Natural killer cell (primary cell): ENCODE results near the gene PTTG1. TPM values are rescaled to one million over a fixed set of nuclear protein-coding genes. Genes with fewer than 3 reads are reported as not detected.

Experiments
- ATAC-seq, 3 donors: fragments of 150-1000 bp in 2 of 3; fragments of 200-7000 bp in 1 of 3; cut with Tn5 transposase; 1 replicate in 1 of 3; 2 replicates in 2 of 3; pipeline ENCODE4 v1.10.0; 2021; ENCODE audit warnings: mild to moderate bottlenecking in 2 of 3, moderate library complexity in 2 of 3
- DNase-seq, 2 donors: peaks; one replicate each; pipeline versions ENCODE4 v3.0.0 to v3.0.0-alpha.2; 2013 to 2021; ENCODE audit warnings: mixed read lengths in 1 of 2
- H3K27ac ChIP-seq: one replicate; pipeline ENCODE4 v1.5.1; 2013; ENCODE audit warnings: mild to moderate bottlenecking, low read length
- H3K27me3 ChIP-seq: one replicate; pipeline ENCODE4 v1.6.1; 2013; ENCODE audit warnings: low read length; ENCODE audit not compliant: control insufficient read depth, insufficient read depth
- H3K36me3 ChIP-seq: one replicate; pipeline ENCODE4 v1.6.1; 2013; ENCODE audit warnings: low read length; ENCODE audit not compliant: control insufficient read depth, insufficient read depth
- H3K4me1 ChIP-seq: one replicate; pipeline ENCODE4 v1.6.1; 2013; ENCODE audit warnings: low read length; ENCODE audit not compliant: control insufficient read depth, insufficient read depth
- H3K4me3 ChIP-seq: one replicate; pipeline ENCODE4 v1.5.1; 2013; ENCODE audit warnings: low read length
- H3K9me3 ChIP-seq: one replicate; pipeline ENCODE4 v1.6.1; 2013; ENCODE audit warnings: low read length; ENCODE audit not compliant: control insufficient read depth, insufficient read depth
- H3K27ac Mint-ChIP-seq, 2 donors: one replicate each; pipeline ENCODE4 v1.8.0; 2022; ENCODE audit warnings: mild to moderate bottlenecking in 2 of 2, mixed read lengths in 2 of 2, moderate library complexity in 1 of 2
- H3K27me3 Mint-ChIP-seq, 2 donors: one replicate each; pipeline ENCODE4 v1.8.0; 2022; ENCODE audit warnings: low read depth in 2 of 2, mixed read lengths in 2 of 2
- H3K36me3 Mint-ChIP-seq: one replicate; pipeline ENCODE4 v1.8.0; 2022; ENCODE audit warnings: mixed read lengths
- H3K4me1 Mint-ChIP-seq, 2 donors: one replicate each; pipeline ENCODE4 v1.8.0; 2022; ENCODE audit warnings: mixed read lengths in 2 of 2
- H3K4me3 Mint-ChIP-seq: one replicate; pipeline ENCODE4 v1.8.0; 2022; ENCODE audit warnings: mild to moderate bottlenecking, moderate library complexity, mixed read lengths
- H3K9me3 Mint-ChIP-seq, 2 donors: one replicate each; pipeline ENCODE4 v1.8.0; 2022; ENCODE audit warnings: mixed read lengths in 2 of 2
- WGBS: methylation state at CpG from one replicate; pipeline ENCODE4 v1.1.7; 2013; ENCODE audit warnings: missing lambda C conversion rate; ENCODE audit not compliant: insufficient coverage; 5-methylcytosine and 5-hydroxymethylcytosine counted together
- intact Hi-C: fragments of 100-400 bp; cut with micrococcal nuclease; formaldehyde crosslinking; loops from one replicate; pipeline ENCODE4 v1.14.2; 2022
- total RNA-seq, 4 donors: library from RNA; stranded (reverse); fragments of 120-200 nt in 1 of 4; gene quantifications; one replicate each; pipeline versions ENCODE4 v1.2.3 to v1.2.4, GENCODE V29; 2013 to 2022
- TF ChIP-seq, protein P1 (sequence below): fragments of 200-600 bp; IDR thresholded peaks from one replicate; pipeline ENCODE4 v1.8.0; 2022; ENCODE audit warnings: antibody characterized with exemption

PTTG1 gene
- total RNA-seq, 3 donors from 2014 or later (not counting 1 experiment from before 2014, with no cell fraction given) = 11.7 to 14.8 (median 12.1) TPM

DNA sequence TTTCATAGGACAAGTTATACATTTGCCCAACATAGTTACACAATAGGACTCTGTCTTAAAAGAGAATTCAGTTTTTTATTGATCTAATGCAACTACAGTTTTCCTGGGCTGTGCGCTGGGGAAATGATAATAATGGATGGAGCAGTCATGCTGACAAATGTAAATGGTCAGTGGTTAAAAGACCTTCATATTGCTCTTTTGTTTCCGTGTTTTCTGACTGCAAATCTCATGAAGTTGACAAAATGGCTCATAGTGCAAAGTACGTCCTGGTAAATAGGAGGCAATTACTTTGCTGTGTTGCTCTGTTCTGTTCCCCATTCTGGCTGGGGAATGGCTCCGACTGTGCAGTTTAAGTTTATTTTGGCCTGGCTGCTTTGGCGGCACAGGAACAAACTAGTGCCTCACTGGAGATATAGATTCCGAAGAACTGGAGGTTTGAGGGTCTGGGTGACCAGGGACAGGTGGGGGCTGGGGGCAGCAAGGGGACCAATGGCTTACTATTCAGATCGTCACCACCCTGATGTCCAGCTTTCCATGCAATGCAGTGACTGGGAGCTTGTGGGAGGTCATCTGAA, 54.3 kb downstream of the PTTG1 start:
- H3K36me3 ChIP-seq = no peaks in the 10 kb centered on the region
- no peak overlapping the region for H3K27ac Mint-ChIP-seq
- H3K4me1 Mint-ChIP-seq = peaks cover 30 to 35% of the 10 kb centered on the region in 2 donors
- ATAC-seq (no peak), DNase-seq (no peak)
- H3K4me1 ChIP-seq = peaks cover 18% of the 10 kb centered on the region
- H3K9me3 ChIP-seq = no peaks in the 10 kb centered on the region
- no peak overlapping the region for H3K4me3 Mint-ChIP-seq
- H3K27ac ChIP-seq = no peak overlapping the region
- H3K27me3 ChIP-seq = no peaks in the 10 kb centered on the region
- intact Hi-C loops = no loop called here
- no peak overlapping the region for H3K4me3 ChIP-seq
- H3K27me3 Mint-ChIP-seq = no peaks in the 10 kb centered on the region
- TF ChIP-seq, protein P1, sequence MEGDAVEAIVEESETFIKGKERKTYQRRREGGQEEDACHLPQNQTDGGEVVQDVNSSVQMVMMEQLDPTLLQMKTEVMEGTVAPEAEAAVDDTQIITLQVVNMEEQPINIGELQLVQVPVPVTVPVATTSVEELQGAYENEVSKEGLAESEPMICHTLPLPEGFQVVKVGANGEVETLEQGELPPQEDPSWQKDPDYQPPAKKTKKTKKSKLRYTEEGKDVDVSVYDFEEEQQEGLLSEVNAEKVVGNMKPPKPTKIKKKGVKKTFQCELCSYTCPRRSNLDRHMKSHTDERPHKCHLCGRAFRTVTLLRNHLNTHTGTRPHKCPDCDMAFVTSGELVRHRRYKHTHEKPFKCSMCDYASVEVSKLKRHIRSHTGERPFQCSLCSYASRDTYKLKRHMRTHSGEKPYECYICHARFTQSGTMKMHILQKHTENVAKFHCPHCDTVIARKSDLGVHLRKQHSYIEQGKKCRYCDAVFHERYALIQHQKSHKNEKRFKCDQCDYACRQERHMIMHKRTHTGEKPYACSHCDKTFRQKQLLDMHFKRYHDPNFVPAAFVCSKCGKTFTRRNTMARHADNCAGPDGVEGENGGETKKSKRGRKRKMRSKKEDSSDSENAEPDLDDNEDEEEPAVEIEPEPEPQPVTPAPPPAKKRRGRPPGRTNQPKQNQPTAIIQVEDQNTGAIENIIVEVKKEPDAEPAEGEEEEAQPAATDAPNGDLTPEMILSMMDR = no peak
- no peaks in the 10 kb centered on the region for H3K9me3 Mint-ChIP-seq
- no peaks in the 10 kb centered on the region for H3K36me3 Mint-ChIP-seq
- 92% methylated on average over 7 of the region's 7 CpGs for whole genome bisulfite sequencing

DNA sequence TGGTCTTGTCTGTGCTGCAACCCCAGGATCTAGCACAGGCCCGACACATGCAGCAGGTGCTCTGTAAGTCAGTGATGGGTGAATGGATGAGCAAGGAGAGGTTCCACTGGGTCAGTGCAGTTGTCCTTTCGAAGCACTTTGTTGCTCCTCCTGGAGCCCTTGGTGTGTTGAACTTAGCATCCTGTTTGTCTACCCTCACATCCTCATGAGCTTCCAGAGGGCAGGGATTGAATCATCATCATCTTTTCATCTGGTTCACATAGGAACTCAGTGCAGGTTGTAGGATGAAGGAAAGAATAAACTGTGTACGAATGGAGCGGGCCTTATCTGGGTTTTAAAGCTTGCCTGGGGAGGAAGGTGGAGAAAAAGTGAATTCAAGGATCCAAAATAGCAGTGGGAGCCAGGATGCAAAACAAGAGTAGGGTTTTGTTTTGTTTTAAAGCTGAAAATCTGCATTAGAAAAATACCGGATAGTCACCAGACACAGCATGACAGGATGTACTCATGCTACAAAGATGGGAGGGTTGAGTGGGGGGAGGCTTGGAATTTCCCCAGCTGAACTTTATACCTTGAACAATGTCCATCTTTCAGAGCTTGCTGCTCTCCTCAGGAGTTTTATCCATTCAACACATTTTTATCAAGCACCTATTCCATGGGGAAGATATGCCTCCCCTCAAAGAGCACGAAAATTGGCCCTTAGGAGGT, 55.8 kb downstream of the PTTG1 start:
- intact Hi-C loops = no loop called here
- Histone ChIP-seq H3K4me1 (peaks cover 9% of the 10 kb centered on the region), H3K27ac (no peak overlapping the region), H3K27me3 (no peaks in the 10 kb centered on the region), H3K9me3 (no peaks in the 10 kb centered on the region), H3K4me3 (no peak overlapping the region), H3K36me3 (no peaks in the 10 kb centered on the region)
- WGBS = 85% methylated on average over 5 of the region's 6 CpGs
- Mint-ChIP-seq H3K36me3 (no peaks in the 10 kb centered on the region), H3K4me1 (peaks cover 16 to 20% of the 10 kb centered on the region in 2 donors), H3K27me3 (no peaks in the 10 kb centered on the region), H3K27ac (peak overlapping the region; percentile 41 to 46), H3K9me3 (no peaks in the 10 kb centered on the region), H3K4me3 (no peak overlapping the region)
- peak in 1 of 2 donors; percentile 76 for DNase-seq
- TF ChIP-seq, protein P1 = no peak
- ATAC-seq = peak; percentile 26 to 70 (median 61)

DNA sequence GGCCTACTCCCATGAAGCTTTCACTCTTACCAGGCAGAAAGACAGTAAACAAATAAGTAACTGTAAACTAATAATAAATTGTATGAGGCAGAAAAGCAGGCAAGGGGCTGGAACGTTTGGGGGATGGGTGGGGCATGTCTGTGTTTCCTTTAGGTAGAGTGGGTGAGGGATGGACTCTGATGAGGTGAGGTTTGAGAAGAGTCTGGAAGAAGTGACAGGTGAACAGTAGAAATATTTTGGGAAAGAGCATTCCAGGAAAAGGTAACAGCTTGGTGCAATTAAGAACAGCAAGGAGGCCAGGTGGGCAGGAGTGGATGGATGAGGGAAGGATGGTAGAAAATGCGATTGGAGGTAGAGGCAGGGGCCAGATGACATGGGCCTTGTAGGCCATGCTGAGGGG, 56.5 kb downstream of the PTTG1 start:
- ATAC-seq (no peak), DNase-seq (no peak)
- H3K4me1 ChIP-seq = peaks cover 9% of the 10 kb centered on the region
- no peak overlapping the region for H3K27ac ChIP-seq
- 72% methylated on average over 2 of the region's 2 CpGs for WGBS
- no peaks in the 10 kb centered on the region for H3K27me3 ChIP-seq
- Mint-ChIP-seq H3K27me3 (no peaks in the 10 kb centered on the region), H3K27ac (peak overlapping the region in 1 of 2 donors; percentile 18), H3K4me3 (no peak overlapping the region), H3K9me3 (no peaks in the 10 kb centered on the region), H3K4me1 (peaks cover 16 to 20% of the 10 kb centered on the region in 2 donors), H3K36me3 (no peaks in the 10 kb centered on the region)
- H3K9me3 ChIP-seq = no peaks in the 10 kb centered on the region
- intact Hi-C loops = no loop called here
- H3K36me3 ChIP-seq = no peaks in the 10 kb centered on the region
- H3K4me3 ChIP-seq = no peak overlapping the region
- TF ChIP-seq, protein P1 = no peak

Other genes with a start within 250 kb of the PTTG1 start
- not detected for gene FABP6, start 192.3 kb upstream of the PTTG1 start, total RNA-seq
- gene CCNJL, start 109.3 kb upstream of the PTTG1 start, total RNA-seq = 10 to 100 TPM; 19.9 to 32.1 (median 20.7) TPM
- gene C1QTNF2, start 51.2 kb upstream of the PTTG1 start, total RNA-seq = not detected
- gene FAM200C, start 21.8 kb upstream of the PTTG1 start, total RNA-seq = under 1 TPM; 0.28 to 0.57 (median 0.33) TPM
- 100 to 1,000 TPM; 114 to 143 (median 118) TPM for gene SLU7, start 2.8 kb upstream of the PTTG1 start, total RNA-seq